Measurements from ENCODE around the gene RPTOR.

RPTOR gene

GRCh38 chr17:80732268-80732667 is 187.6 kb downstream of the RPTOR start (continued):
- TF ChIP-seq BACH2 (CRISPR knock-in tag; IDR thresholded peaks at IDR 0.05; ENCODE audit: borderline replicate concordance) (no peak), RARB (CRISPR knock-in tag; IDR thresholded peaks at IDR 0.05) (no peak), ZC3H10 (CRISPR knock-in tag; IDR thresholded peaks at IDR 0.05) (no peak), GLIS3 (CRISPR knock-in tag; IDR thresholded peaks at IDR 0.05) (no peak)

- no peak for ATAC-seq
- TF ChIP-seq TCF4 (CRISPR knock-in tag; IDR thresholded peaks at IDR 0.05; ENCODE audit: borderline replicate concordance) (no peak), ZNF70 (CRISPR knock-in tag; IDR thresholded peaks at IDR 0.05) (no peak), PATZ1 (CRISPR knock-in tag; IDR thresholded peaks at IDR 0.05; ENCODE audit: borderline replicate concordance) (no peak), TOX (CRISPR knock-in tag; IDR thresholded peaks at IDR 0.05; ENCODE audit: borderline replicate concordance) (no peak), ZFP3 (CRISPR knock-in tag; IDR thresholded peaks at IDR 0.05) (no peak), ZC3H10 (CRISPR knock-in tag; IDR thresholded peaks at IDR 0.05) (no peak), CSRNP3 (CRISPR knock-in tag; IDR thresholded peaks at IDR 0.05) (no peak), BACH2 (CRISPR knock-in tag; IDR thresholded peaks at IDR 0.05; ENCODE audit: borderline replicate concordance) (no peak), PPARA (CRISPR knock-in tag; IDR thresholded peaks at IDR 0.05; ENCODE audit: borderline replicate concordance) (no peak), GLIS3 (CRISPR knock-in tag; IDR thresholded peaks at IDR 0.05) (no peak), ESRRG (CRISPR knock-in tag; IDR thresholded peaks at IDR 0.05) (no peak), OSR1 (CRISPR knock-in tag; IDR thresholded peaks at IDR 0.05) (no peak), CREB5 (CRISPR knock-in tag; IDR thresholded peaks at IDR 0.05; ENCODE audit: low read depth) (no peak), SNAI2 (CRISPR knock-in tag; IDR thresholded peaks at IDR 0.05) (no peak), ZNF565 (CRISPR knock-in tag; conservative IDR thresholded peaks at IDR 0.05; ENCODE audit: low read depth) (no peak), RARB (CRISPR knock-in tag; IDR thresholded peaks at IDR 0.05) (no peak), ZFP30 (CRISPR knock-in tag; IDR thresholded peaks at IDR 0.05) (no peak), POU6F1 (CRISPR knock-in tag; IDR thresholded peaks at IDR 0.05; ENCODE audit: borderline replicate concordance, low read depth) (no peak)
These were observed 192.7 kb downstream of the RPTOR start for GRCh38 chr17:80737106-80738019.

GRCh38 chr17:80738020-80738808 is 193.6 kb downstream of the RPTOR start:
- ATAC-seq, result no peak
- TF ChIP-seq ZFP3 (CRISPR knock-in tag; IDR thresholded peaks at IDR 0.05), result no peak
- TF ChIP-seq ZNF8 (CRISPR knock-in tag; IDR thresholded peaks at IDR 0.05), result no peak
- no peak for TF ChIP-seq BACH2 (CRISPR knock-in tag; IDR thresholded peaks at IDR 0.05; ENCODE audit: borderline replicate concordance)
- TF ChIP-seq SNAI2 (CRISPR knock-in tag; IDR thresholded peaks at IDR 0.05), result no peak
- no peak for TF ChIP-seq TSHZ2 (CRISPR knock-in tag; IDR thresholded peaks at IDR 0.05)
- no peak for TF ChIP-seq RARB (CRISPR knock-in tag; IDR thresholded peaks at IDR 0.05)
- no peak for TF ChIP-seq TCF4 (CRISPR knock-in tag; IDR thresholded peaks at IDR 0.05; ENCODE audit: borderline replicate concordance)
- TF ChIP-seq CSDC2 (CRISPR knock-in tag; IDR thresholded peaks at IDR 0.05), result no peak
- no peak for TF ChIP-seq ZFP30 (CRISPR knock-in tag; IDR thresholded peaks at IDR 0.05)
- no peak for TF ChIP-seq PPARA (CRISPR knock-in tag; IDR thresholded peaks at IDR 0.05; ENCODE audit: borderline replicate concordance)
- TF ChIP-seq OSR1 (CRISPR knock-in tag; IDR thresholded peaks at IDR 0.05), result no peak
- TF ChIP-seq ESRRG (CRISPR knock-in tag; IDR thresholded peaks at IDR 0.05), result no peak
- no peak for TF ChIP-seq GLIS3 (CRISPR knock-in tag; IDR thresholded peaks at IDR 0.05)
- TF ChIP-seq CREB5 (CRISPR knock-in tag; IDR thresholded peaks at IDR 0.05; ENCODE audit: low read depth), result no peak

Measured in SK-N-SH treated with all-trans-retinoic acid at 6 μM for 48 hours (cell line).